Thymus (tissue), 11 donors: Measurements from ENCODE around the gene LAMA3. TPM values are rescaled to one million over a fixed set of nuclear protein-coding genes. Genes with fewer than 3 reads are reported as not detected.

ENCODE experiments used
- DNase-seq, 9 donors: peaks; one replicate each; pipeline ENCODE4 v3.0.0-alpha.2; 2013; ENCODE audit warnings: low spot score in 9 of 9, low read depth in 6 of 9, missing footprints in 1 of 9
- H3K27ac ChIP-seq, 2 donors: one replicate each; pipeline ENCODE4 v1.5.1; 2013; ENCODE audit warnings: control low read depth in 1 of 2, low read depth in 1 of 2, low read length in 1 of 2, mild to moderate bottlenecking in 1 of 2, moderate library complexity in 1 of 2
- H3K27me3 ChIP-seq, 2 donors: one replicate each; pipeline ENCODE4 v1.5.1; 2013; ENCODE audit warnings: low read length in 1 of 2; ENCODE audit not compliant: control insufficient read depth in 2 of 2, insufficient read depth in 1 of 2
- H3K36me3 ChIP-seq, 2 donors: one replicate each; pipeline ENCODE4 v1.5.1; 2013; ENCODE audit warnings: low read length in 1 of 2, mild to moderate bottlenecking in 1 of 2, moderate library complexity in 1 of 2; ENCODE audit not compliant: control insufficient read depth in 2 of 2, insufficient read depth in 2 of 2
- H3K4me1 ChIP-seq, 2 donors: one replicate each; pipeline ENCODE4 v1.5.1; 2013; ENCODE audit warnings: low read length in 2 of 2; ENCODE audit not compliant: control insufficient read depth in 2 of 2, insufficient read depth in 2 of 2
- H3K4me3 ChIP-seq, 2 donors: one replicate each; pipeline ENCODE4 v1.5.1; 2013; ENCODE audit warnings: low read length in 2 of 2, control low read depth in 1 of 2, mild to moderate bottlenecking in 1 of 2
- H3K9me3 ChIP-seq, 2 donors: one replicate each; pipeline ENCODE4 v1.5.1; 2013; ENCODE audit warnings: low read length in 1 of 2, mild to moderate bottlenecking in 1 of 2; ENCODE audit not compliant: control insufficient read depth in 2 of 2, insufficient read depth in 1 of 2
- WGBS: extraction: QIAGEN DNeasy Blood & Tissue Kit; methylation state at CpG from one replicate; pipeline ENCODE4 v1.1.7; 2013; 5-methylcytosine and 5-hydroxymethylcytosine counted together
- polyA plus RNA-seq: library from polyadenylated mRNA; stranded (reverse); fragments of 200-250 nt; gene quantifications from one replicate; pipeline ENCODE4 v1.2.3, GENCODE V29; 2013
- total RNA-seq: library from RNA; stranded (reverse); fragments of 120-200 nt; gene quantifications from one replicate; pipeline ENCODE4 v1.2.4, GENCODE V29; 2013
- donor health status: healthy.

LAMA3 gene
- total and polyA plus RNA-seq, 2 donors = 8.9 to 50.1 TPM

- peaks cover 7 to 10% of the 10 kb centered on the region in 2 donors for H3K4me1 ChIP-seq
- H3K27ac ChIP-seq = no peak overlapping the region
- H3K4me3 ChIP-seq = no peak overlapping the region
- DNase-seq = no peak
- H3K36me3 ChIP-seq = no peaks in the 10 kb centered on the region
- no peaks in the 10 kb centered on the region for H3K27me3 ChIP-seq
- no peaks in the 10 kb centered on the region for H3K9me3 ChIP-seq
- WGBS = 98% methylated on average over 1 of the region's 1 CpG
Measured at GRCh38 chr18:23805898-23806297, 116.6 kb downstream of the LAMA3 start.

GRCh38 chr18:23809415-23809814 is 120.2 kb downstream of the LAMA3 start:
- no peak overlapping the region for H3K4me3 ChIP-seq
- no peaks in the 10 kb centered on the region for H3K27me3 ChIP-seq
- no peaks in the 10 kb centered on the region for H3K9me3 ChIP-seq
- no peak overlapping the region for H3K27ac ChIP-seq
- H3K36me3 ChIP-seq = no peaks in the 10 kb centered on the region
- H3K4me1 ChIP-seq = peaks cover 9 to 15% of the 10 kb centered on the region in 2 donors
- 95% methylated on average over 3 of the region's 3 CpGs for WGBS
- no peak for DNase-seq

- no peaks in the 10 kb centered on the region for H3K27me3 ChIP-seq
- no peak overlapping the region for H3K4me3 ChIP-seq
- no peaks in the 10 kb centered on the region for H3K36me3 ChIP-seq
- peak in 7 of 9 donors; percentile 18 to 80 (median 49) for DNase-seq
- H3K27ac ChIP-seq = peak overlapping the region in 1 of 2 donors; percentile 64
- H3K9me3 ChIP-seq = no peaks in the 10 kb centered on the region
- 30% methylated on average over 3 of the region's 3 CpGs for WGBS
- H3K4me1 ChIP-seq = peaks cover 9 to 15% of the 10 kb centered on the region in 2 donors
Measured at GRCh38 chr18:23810396-23810795, 121.1 kb downstream of the LAMA3 start.

GRCh38 chr18:23811176-23811575 is 121.9 kb downstream of the LAMA3 start:
- no peaks in the 10 kb centered on the region for H3K27me3 ChIP-seq
- no peak overlapping the region for H3K4me3 ChIP-seq
- DNase-seq = no peak
- H3K36me3 ChIP-seq = no peaks in the 10 kb centered on the region
- H3K4me1 ChIP-seq = peaks cover 9 to 15% of the 10 kb centered on the region in 2 donors
- no peaks in the 10 kb centered on the region for H3K9me3 ChIP-seq
- no peak overlapping the region for H3K27ac ChIP-seq
- WGBS = 96% methylated on average over 3 of the region's 3 CpGs

- 48% methylated on average over 4 of the region's 4 CpGs for WGBS
- H3K4me3 ChIP-seq = no peak overlapping the region
Measured at GRCh38 chr18:23812546-23813440, 123.5 kb downstream of the LAMA3 start.

GRCh38 chr18:23814991-23815614 is 125.8 kb downstream of the LAMA3 start:
- DNase-seq = no peak
- H3K27ac ChIP-seq = no peak overlapping the region
- no peaks in the 10 kb centered on the region for H3K27me3 ChIP-seq
- no peaks in the 10 kb centered on the region for H3K9me3 ChIP-seq
- H3K4me3 ChIP-seq = no peak overlapping the region
- peaks cover 9 to 13% of the 10 kb centered on the region in 2 donors for H3K4me1 ChIP-seq
- 98% methylated on average over 7 of the region's 7 CpGs for WGBS
- no peaks in the 10 kb centered on the region for H3K36me3 ChIP-seq

More at GRCh38 chr18:23812546-23813440, 123.5 kb downstream of the LAMA3 start:
- H3K9me3 ChIP-seq = no peaks in the 10 kb centered on the region
- H3K36me3 ChIP-seq = no peaks in the 10 kb centered on the region
- H3K4me1 ChIP-seq = peaks cover 9 to 15% of the 10 kb centered on the region in 2 donors
- no peaks in the 10 kb centered on the region for H3K27me3 ChIP-seq
- peak in 2 of 9 donors; percentile 23 to 52 for DNase-seq
- no peak overlapping the region for H3K27ac ChIP-seq

- no peak for DNase-seq
- 96% methylated on average over 6 of the region's 6 CpGs for WGBS
Measured at GRCh38 chr18:23816021-23816420, 126.8 kb downstream of the LAMA3 start.

GRCh38 chr18:23816740-23817139 is 127.5 kb downstream of the LAMA3 start:
- DNase-seq = no peak

More at GRCh38 chr18:23816021-23816420, 126.8 kb downstream of the LAMA3 start:
- Histone ChIP-seq H3K4me1 (peaks cover under 1 to 4% of the 10 kb centered on the region in 2 donors), H3K4me3 (no peak overlapping the region), H3K9me3 (no peaks in the 10 kb centered on the region), H3K27me3 (no peaks in the 10 kb centered on the region), H3K36me3 (no peaks in the 10 kb centered on the region), H3K27ac (no peak overlapping the region)

GRCh38 chr18:23819001-23819400 is 129.7 kb downstream of the LAMA3 start:
- Histone ChIP-seq H3K4me3 (no peak overlapping the region), H3K27me3 (no peaks in the 10 kb centered on the region), H3K9me3 (no peaks in the 10 kb centered on the region), H3K36me3 (no peaks in the 10 kb centered on the region), H3K4me1 (peaks cover 0 to 2% of the 10 kb centered on the region in 2 donors), H3K27ac (no peak overlapping the region)
- DNase-seq = no peak
- 99% methylated on average over 1 of the region's 1 CpG for WGBS

More at GRCh38 chr18:23816740-23817139, 127.5 kb downstream of the LAMA3 start:
- no peaks in the 10 kb centered on the region for H3K36me3 ChIP-seq
- peaks cover 0 to 2% of the 10 kb centered on the region in 2 donors for H3K4me1 ChIP-seq
- no peaks in the 10 kb centered on the region for H3K9me3 ChIP-seq
- H3K27ac ChIP-seq = no peak overlapping the region
- no peak overlapping the region for H3K4me3 ChIP-seq
- 96% methylated on average over 4 of the region's 4 CpGs for WGBS
- no peaks in the 10 kb centered on the region for H3K27me3 ChIP-seq
